Ovary (tissue), 9 donors: ENCODE data around the gene TRPM4. TPM values are rescaled to one million over a fixed set of nuclear protein-coding genes. Genes with fewer than 3 reads are reported as not detected.
"Not testable (repeated sequence)": the region's sequence is repeated elsewhere in the genome, so short reads cannot be mapped to it uniquely, and the experiment has no call there.

Source experiments
- DNase-seq, 5 donors: peaks; one replicate each; pipeline ENCODE4 v3.0.0-alpha.2; 2019 to 2020
- H3K27ac ChIP-seq, 2 donors: fragments of 200-600 bp; one replicate each; pipeline versions ENCODE4 v1.5.1 to v1.8.0; 2019 to 2022
- H3K27me3 ChIP-seq: fragments of 200-600 bp; one replicate; pipeline ENCODE4 v1.8.0; 2022
- H3K36me3 ChIP-seq: fragments of 200-600 bp; sonication (generic); one replicate; pipeline ENCODE4 v1.5.1; 2019
- H3K4me1 ChIP-seq: one replicate; pipeline ENCODE4 v1.8.1; 2013; ENCODE audit warnings: mild to moderate bottlenecking, moderate library complexity; ENCODE audit not compliant: insufficient read depth
- H3K4me3 ChIP-seq: fragments of 200-600 bp; sonication (generic); one replicate; pipeline ENCODE4 v1.5.1; 2017
- H3K9me3 ChIP-seq, 2 donors: fragments of 200-600 bp in 1 of 2; sonication (generic) in 1 of 2; one replicate each; pipeline versions ENCODE4 v1.5.1 to v1.8.1; 2013 to 2019; ENCODE audit warnings: mild to moderate bottlenecking in 1 of 2, moderate library complexity in 1 of 2
- EP300 ChIP-seq: sonication (generic); formaldehyde crosslinking; IDR thresholded peaks from one replicate; pipeline ENCODE4 v1.6.1; 2017; ENCODE audit warnings: antibody characterized with exemption
- POLR2A ChIP-seq: fragments of 450-650 bp; IDR thresholded peaks from one replicate; pipeline ENCODE4 v1.6.1; 2017; ENCODE audit warnings: antibody characterized with exemption, mild to moderate bottlenecking, moderate library complexity
- WGBS, 3 donors: extraction: QIAGEN DNeasy Blood & Tissue Kit in 1 of 3; methylation state at CpG; one replicate each; pipeline versions ENCODE4 v1.1.5 to v1.1.7; 2013 to 2017; 5-methylcytosine and 5-hydroxymethylcytosine counted together
- intact Hi-C, 4 donors: fragments of 100-400 bp; cut with DNase I; formaldehyde crosslinking; loops; one replicate each; pipeline versions ENCODE4 v1.11.0 to v1.15.1; 2022 to 2023
- polyA plus RNA-seq, 2 donors: library from polyadenylated mRNA; stranded (reverse); fragments of 200-250 nt in 1 of 2; fragments of 350-450 nt in 1 of 2; fragmentation: Illumina TruSeq in 1 of 2; extraction: RNeasy Lipid Tissue Mini Kit (QIAGEN cat#74804) in 1 of 2; gene quantifications; one replicate each; pipeline ENCODE4 v1.2.3, GENCODE V29; 2013 to 2014
- total RNA-seq, 7 donors: library from RNA; depleted of rRNA in 2 of 7; stranded (reverse); fragments of >200 nt in 2 of 7; fragmentation: NEBNext Ultra II Directional in 3 of 7; extraction: Animal tissue kit (Norgen Biotek cat#: 25700) in 3 of 7; gene quantifications; one replicate each; pipeline versions ENCODE4 v1.1.0 to v1.2.4, GENCODE V29; 2016 to 2023
- TF ChIP-seq, protein P1 (sequence below), 3 donors: fragments of 450-650 bp in 2 of 3; fragments of 200-600 bp in 1 of 3; IDR thresholded peaks; one replicate each; pipeline versions ENCODE4 v1.5.1 to v1.8.0; 2016 to 2022; ENCODE audit warnings: antibody characterized with exemption in 3 of 3, mild to moderate bottlenecking in 1 of 3
- donor health status: DM: no; HTN: no; CAD: no; lungs with moderate emphysema.
- donor health status: DM: no; HTN: no; CAD: no.
- donor health status: Bipolar disorder and iron deficiency.
- donor health status: DM: yes; HTN: yes; CAD: no.
- donor health status: DM: no; HTN: no; CAD: no.
- donor health status: DM: yes; HTN: yes; CAD: no.

Gene TRPM4
- total and polyA plus RNA-seq, 9 donors: 1.1 to 12.2 (median 5.1) TPM

DNA sequence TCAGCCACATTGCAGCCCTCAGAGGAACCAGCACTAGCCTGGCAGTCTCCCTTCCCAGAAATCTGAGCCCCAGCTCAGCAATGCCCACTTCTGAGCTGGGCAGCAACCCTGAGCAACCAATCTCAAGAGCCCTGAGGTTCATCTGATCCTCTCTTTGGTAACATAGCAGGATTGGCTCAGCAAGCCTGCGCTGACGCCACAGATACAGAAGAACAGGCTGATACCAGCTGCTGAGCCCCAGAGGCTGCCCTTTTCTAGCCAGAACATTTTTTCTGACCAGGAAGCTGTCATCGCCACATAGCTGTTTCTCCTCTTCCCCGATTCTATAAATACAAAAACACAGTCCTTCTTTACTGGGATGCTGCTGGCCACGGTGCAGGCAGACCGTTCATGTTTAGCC lies 59.8 kb downstream of the TRPM4 start:
- Histone ChIP-seq H3K4me1 (no peaks in the 10 kb centered on the region), H3K4me3 (no peak overlapping the region), H3K27ac (no peak overlapping the region), H3K27me3 (no peaks in the 10 kb centered on the region), H3K36me3 (no peaks in the 10 kb centered on the region), H3K9me3 (no peaks in the 10 kb centered on the region)
- 51 to 69% (median 67%) methylated on average over 6 of the region's 6 CpGs for WGBS, 3 donors
- no peak for DNase-seq
- TF ChIP-seq, protein P1, sequence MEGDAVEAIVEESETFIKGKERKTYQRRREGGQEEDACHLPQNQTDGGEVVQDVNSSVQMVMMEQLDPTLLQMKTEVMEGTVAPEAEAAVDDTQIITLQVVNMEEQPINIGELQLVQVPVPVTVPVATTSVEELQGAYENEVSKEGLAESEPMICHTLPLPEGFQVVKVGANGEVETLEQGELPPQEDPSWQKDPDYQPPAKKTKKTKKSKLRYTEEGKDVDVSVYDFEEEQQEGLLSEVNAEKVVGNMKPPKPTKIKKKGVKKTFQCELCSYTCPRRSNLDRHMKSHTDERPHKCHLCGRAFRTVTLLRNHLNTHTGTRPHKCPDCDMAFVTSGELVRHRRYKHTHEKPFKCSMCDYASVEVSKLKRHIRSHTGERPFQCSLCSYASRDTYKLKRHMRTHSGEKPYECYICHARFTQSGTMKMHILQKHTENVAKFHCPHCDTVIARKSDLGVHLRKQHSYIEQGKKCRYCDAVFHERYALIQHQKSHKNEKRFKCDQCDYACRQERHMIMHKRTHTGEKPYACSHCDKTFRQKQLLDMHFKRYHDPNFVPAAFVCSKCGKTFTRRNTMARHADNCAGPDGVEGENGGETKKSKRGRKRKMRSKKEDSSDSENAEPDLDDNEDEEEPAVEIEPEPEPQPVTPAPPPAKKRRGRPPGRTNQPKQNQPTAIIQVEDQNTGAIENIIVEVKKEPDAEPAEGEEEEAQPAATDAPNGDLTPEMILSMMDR (IDR thresholded peaks at IDR 0.05): no peak
- TF ChIP-seq POLR2A: no peak
- no peak for TF ChIP-seq EP300
- intact Hi-C loops: loop anchor here in 2 of 4 donors (1.0 to 10.0 kb wide), 2 partner anchors 26 to 123 kb away; no protein-coding TSS in a partner anchor

DNA sequence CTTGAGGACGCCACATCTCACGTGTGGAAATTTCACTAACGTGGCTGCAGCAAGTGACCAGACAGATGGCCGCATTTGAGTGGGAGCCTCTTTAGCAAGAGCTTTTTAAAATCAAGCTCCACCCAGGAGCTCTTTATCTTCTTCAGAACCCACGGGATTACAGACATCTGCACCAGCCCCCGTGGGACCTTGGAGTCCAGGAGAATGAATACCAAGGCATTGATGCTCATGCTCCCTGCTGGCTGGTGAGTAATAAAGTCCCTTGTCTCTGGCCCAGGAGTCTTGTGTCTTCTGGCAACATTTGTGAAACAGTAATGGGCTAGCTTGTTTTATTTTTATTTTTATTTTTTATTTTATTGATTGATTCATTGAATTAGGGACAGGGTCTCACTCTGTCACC lies 64.4 kb downstream of the TRPM4 start:
- no peaks in the 10 kb centered on the region for H3K4me1 ChIP-seq
- H3K4me3 ChIP-seq: no peak overlapping the region
- DNase-seq: no peak
- intact Hi-C loops: no loop called here
- no peaks in the 10 kb centered on the region for H3K27me3 ChIP-seq
- H3K36me3 ChIP-seq: no peaks in the 10 kb centered on the region
- no peaks in the 10 kb centered on the region for H3K9me3 ChIP-seq
- 63 to 71% (median 67%) methylated on average over 6 of the region's 6 CpGs for WGBS, 3 donors
- TF ChIP-seq, protein P1 (IDR thresholded peaks at IDR 0.05): no peak
- no peak for TF ChIP-seq EP300
- TF ChIP-seq POLR2A: no peak
- H3K27ac ChIP-seq: no peak overlapping the region

DNA sequence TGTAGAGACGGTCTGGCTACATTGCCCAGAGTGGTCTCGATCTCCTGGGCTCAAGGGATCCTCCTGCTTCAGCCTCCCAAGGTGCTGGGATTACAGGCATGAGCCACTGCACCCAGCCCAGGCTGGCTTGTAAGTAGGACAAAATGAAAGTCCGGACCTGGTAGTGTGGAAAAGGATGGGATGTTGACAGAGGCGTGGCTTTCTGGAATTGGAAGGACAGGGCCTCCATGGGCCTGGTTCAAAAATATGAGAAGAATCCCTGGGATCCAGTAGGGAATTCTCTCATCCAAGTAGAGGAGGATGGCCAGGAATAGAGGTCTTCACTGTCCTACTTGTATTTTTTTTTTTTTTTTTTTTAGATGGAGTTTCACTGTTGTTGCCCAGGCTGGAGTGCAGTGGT lies 64.9 kb downstream of the TRPM4 start:
- intact Hi-C loops: no loop called here
- H3K9me3 ChIP-seq: no peaks in the 10 kb centered on the region
- TF ChIP-seq, protein P1 (IDR thresholded peaks at IDR 0.05): no peak
- TF ChIP-seq EP300 (no peak), POLR2A (no peak)
- H3K36me3 ChIP-seq: no peaks in the 10 kb centered on the region
- H3K27me3 ChIP-seq: no peaks in the 10 kb centered on the region
- H3K4me3 ChIP-seq: no peak overlapping the region
- no peak overlapping the region for H3K27ac ChIP-seq
- 82 to 83% (median 83%) methylated on average over 4 of the region's 4 CpGs for WGBS, 3 donors
- no peaks in the 10 kb centered on the region for H3K4me1 ChIP-seq
- no peak for DNase-seq

DNA sequence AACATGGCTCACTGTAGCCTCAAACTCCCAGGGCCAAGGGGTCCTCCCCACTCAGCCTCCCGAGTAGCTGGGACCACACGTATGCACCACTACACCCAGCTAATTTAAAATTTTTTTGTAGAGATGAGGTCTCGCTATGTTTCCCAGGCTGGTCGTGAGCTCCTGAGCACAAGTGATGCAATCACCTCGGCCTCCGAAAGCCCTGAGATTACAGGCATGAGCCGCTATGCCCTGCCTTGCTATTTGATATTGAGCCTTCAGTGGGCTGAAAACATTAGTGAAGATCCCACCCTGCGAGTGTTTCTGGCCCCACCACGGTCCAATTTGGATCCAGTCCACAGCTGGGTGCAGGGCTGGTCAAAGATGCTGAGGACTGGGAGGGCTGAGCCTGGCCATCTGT lies 65.9 kb downstream of the TRPM4 start:
- TF ChIP-seq, protein P1 (IDR thresholded peaks at IDR 0.05): no peak
- TF ChIP-seq EP300 (no peak), POLR2A (no peak)

DNA sequence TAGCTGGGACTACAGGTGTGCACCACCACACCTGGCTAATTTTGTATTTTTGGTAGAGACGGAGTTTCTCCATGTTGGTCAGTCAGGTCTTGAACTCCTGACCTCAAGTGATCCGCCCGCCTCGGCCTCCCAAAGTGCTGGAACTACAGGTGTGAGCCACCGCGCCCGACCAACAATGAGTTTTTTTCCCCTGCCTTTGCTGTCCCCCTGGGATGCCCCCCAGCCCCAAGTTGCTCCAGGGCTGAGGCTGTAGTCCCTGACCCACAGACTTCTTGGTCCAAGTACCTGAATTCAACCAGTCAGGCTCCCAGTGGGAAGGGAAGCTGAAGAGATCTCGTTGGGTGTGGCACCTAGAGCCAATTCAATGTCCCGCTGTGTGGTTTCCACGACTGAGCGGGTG lies 66.8 kb downstream of the TRPM4 start:
- H3K9me3 ChIP-seq, intact Hi-C loops, DNase-seq, H3K36me3 ChIP-seq, H3K4me1 ChIP-seq, H3K27me3 ChIP-seq, H3K27ac ChIP-seq, H3K4me3 ChIP-seq: not testable (repeated sequence)
- 83 to 93% (median 87%) methylated on average over 11 of the region's 11 CpGs for WGBS, 3 donors

More for the DNA sequence above, 65.9 kb downstream of the TRPM4 start:
- WGBS, 3 donors: 79 to 82% (median 80%) methylated on average over 9 of the region's 9 CpGs
- DNase-seq: no peak
- no peaks in the 10 kb centered on the region for H3K4me1 ChIP-seq
- no peak overlapping the region for H3K27ac ChIP-seq
- H3K36me3 ChIP-seq: no peaks in the 10 kb centered on the region
- intact Hi-C loops: no loop called here
- no peaks in the 10 kb centered on the region for H3K27me3 ChIP-seq
- H3K4me3 ChIP-seq: no peak overlapping the region
- H3K9me3 ChIP-seq: no peaks in the 10 kb centered on the region
